HepG2 (cell line): Measurements from ENCODE around the gene ALG1L2. TPM values are rescaled to one million over a fixed set of nuclear protein-coding genes. Genes with fewer than 3 reads are reported as not detected.
A peak's percentile ranks its signal among the peaks of the same experiment; 100 is the strongest.

Experiments used
- ATF5 ChIP-seq: sonication (generic); formaldehyde crosslinking; IDR thresholded peaks from 2 replicates; pipeline ENCODE4 v1.4.0; 2020; ENCODE audit warnings: mild to moderate bottlenecking, low read depth, missing genetic modification reagents
- ATF6 ChIP-seq: sonication (generic); formaldehyde crosslinking; conservative IDR thresholded peaks from 2 replicates; pipeline ENCODE4 v1.4.0; 2020; ENCODE audit warnings: missing genetic modification reagents
- ESRRA ChIP-seq: sonication (generic); formaldehyde crosslinking; IDR thresholded peaks from 2 replicates; pipeline ENCODE4 v1.5.1; 2020; ENCODE audit warnings: mild to moderate bottlenecking, low read depth, missing genetic modification reagents
- HES4 ChIP-seq: sonication (generic); formaldehyde crosslinking; IDR thresholded peaks from 2 replicates; pipeline ENCODE4 v1.9.0; 2021; ENCODE audit warnings: mild to moderate bottlenecking, missing genetic modification reagents, borderline replicate concordance
- JUNB ChIP-seq: sonication (generic); formaldehyde crosslinking; IDR thresholded peaks from 2 replicates; pipeline ENCODE4 v1.8.0; 2022; ENCODE audit warnings: missing genetic modification reagents, mild to moderate bottlenecking, borderline replicate concordance
- MAFF ChIP-seq: IDR thresholded peaks from 2 replicates; pipeline ENCODE4 v1.6.1; 2011; ENCODE audit warnings: low read depth, low read length, improper control_type of control experiment
- MXD3 ChIP-seq: IDR thresholded peaks from 2 replicates; pipeline ENCODE4 v1.6.1; 2016; ENCODE audit warnings: mild to moderate bottlenecking, missing biosample characterization, missing genetic modification reagents
- SALL2 ChIP-seq: sonication (generic); formaldehyde crosslinking; IDR thresholded peaks from 2 replicates; pipeline ENCODE4 v1.8.1; 2023; ENCODE audit warnings: mild to moderate bottlenecking, missing genetic modification reagents, inconsistent platforms
- SP1 ChIP-seq, 2 experiments: fragments of 450-650 bp in 1 of 2; sonication (generic) in 1 of 2; formaldehyde crosslinking in 1 of 2; IDR thresholded peaks; 2 replicates each; pipeline versions ENCODE4 v1.4.0 to v1.6.1; 2016 to 2020; ENCODE audit warnings: missing genetic modification reagents in 1 of 2
- SP2 ChIP-seq: sonication (generic); formaldehyde crosslinking; IDR thresholded peaks from 2 replicates; pipeline ENCODE4 v1.5.1; 2020; ENCODE audit warnings: mild to moderate bottlenecking, missing genetic modification reagents
- SP4 ChIP-seq: sonication (generic); formaldehyde crosslinking; IDR thresholded peaks from 2 replicates; pipeline ENCODE4 v1.8.1; 2023; ENCODE audit warnings: mild to moderate bottlenecking, missing genetic modification reagents
- TCF12 ChIP-seq, 2 experiments: fragments of 450-650 bp in 1 of 2; sonication (generic) in 1 of 2; formaldehyde crosslinking in 1 of 2; IDR thresholded peaks; 2 replicates each; pipeline versions ENCODE4 v1.6.1 to v1.8.0; 2017 to 2022; ENCODE audit warnings: antibody characterized with exemption in 1 of 2, mild to moderate bottlenecking in 1 of 2, missing genetic modification reagents in 1 of 2, moderate library complexity in 1 of 2
- TFE3 ChIP-seq: IDR thresholded peaks from 2 replicates; pipeline ENCODE4 v1.6.1; 2016
- ZBED4 ChIP-seq: sonication (generic); formaldehyde crosslinking; IDR thresholded peaks from 2 replicates; pipeline ENCODE4 v1.4.0; 2020; ENCODE audit warnings: missing genetic modification reagents, borderline replicate concordance
- ZBTB2 ChIP-seq: sonication (generic); formaldehyde crosslinking; IDR thresholded peaks from 2 replicates; pipeline ENCODE4 v1.8.0; 2022; ENCODE audit warnings: low read depth, missing genetic modification reagents
- ZC3H13 ChIP-seq: sonication (generic); formaldehyde crosslinking; IDR thresholded peaks from 2 replicates; pipeline ENCODE4 v1.8.1; 2023; ENCODE audit warnings: mild to moderate bottlenecking, missing genetic modification reagents, moderate library complexity
- ZFP90 ChIP-seq: sonication (generic); formaldehyde crosslinking; IDR thresholded peaks from 2 replicates; pipeline ENCODE4 v1.8.0; 2022; ENCODE audit warnings: missing genetic modification reagents, mild to moderate bottlenecking, inconsistent platforms, borderline replicate concordance
- polyA plus RNA-seq, 8 experiments: library from polyadenylated mRNA; depleted of rRNA in 3 of 8; stranded (reverse) in 7 of 8; unstranded in 1 of 8; fragments of >200 nt; fragmentation: Illumina TruSeq in 4 of 8; extraction: Trizol in 4 of 8; gene quantifications; 2 replicates each; pipeline versions ENCODE4 v1.2.1 to v1.2.3, GENCODE V29; 2011 to 2016; ENCODE audit warnings: low read depth in 4 of 8, missing spikeins in 1 of 8, mixed read lengths in 1 of 8; ENCODE audit not compliant: insufficient read depth in 1 of 8
- total RNA-seq, 5 experiments: library from RNA; depleted of rRNA; stranded (reverse); fragments of >200 nt; fragmentation: Illumina TruSeq; extraction: Trizol; gene quantifications; 2 replicates each; pipeline ENCODE4 v1.2.3, GENCODE V29; 2016; ENCODE audit warnings: low read depth in 1 of 5

Gene ALG1L2
- total and polyA plus RNA-seq, 2 of the 13 experiments (the other 11 are each of a cell fraction or from before 2014, with no cell fraction given) = 0.13 to 0.55 TPM

- TF ChIP-seq ATF6 (CRISPR knock-in tag) (no peak), TCF12 (IDR thresholded peaks at IDR 0.05) (no peak), TCF12 (CRISPR knock-in tag; IDR thresholded peaks at IDR 0.05) (no peak), ZFP90 (CRISPR knock-in tag) (peak; percentile 86), HES4 (CRISPR knock-in tag) (no peak), MXD3 (CRISPR knock-in tag) (no peak), JUNB (CRISPR knock-in tag) (no peak), SALL2 (peak; percentile 66; the same call in 1 of the 2 replicates), ZC3H13 (CRISPR knock-in tag) (no peak), SP1 (IDR thresholded peaks at IDR 0.05) (no peak), SP1 (CRISPR knock-in tag; IDR thresholded peaks at IDR 0.05) (peak; percentile 73), ATF5 (CRISPR knock-in tag) (no peak), TFE3 (no peak), SP4 (CRISPR knock-in tag) (no peak), ZBED4 (no peak), SP2 (CRISPR knock-in tag) (no peak), MAFF (no peak), ESRRA (CRISPR knock-in tag) (no peak), ZBTB2 (CRISPR knock-in tag) (no peak)
These were observed 29.7 kb downstream of the ALG1L2 start (continued) for GRCh38 chr3:130111185-130111864.
